IPS DF 4.7 (cell line): ENCODE results near the gene DRC7.

Experiments
- DNase-seq: peaks from one replicate; pipeline ENCODE4 v3.0.0-alpha.2; 2013; ENCODE audit warnings: low spot score; ENCODE audit errors: extremely low read depth

Gene DRC7

DNA sequence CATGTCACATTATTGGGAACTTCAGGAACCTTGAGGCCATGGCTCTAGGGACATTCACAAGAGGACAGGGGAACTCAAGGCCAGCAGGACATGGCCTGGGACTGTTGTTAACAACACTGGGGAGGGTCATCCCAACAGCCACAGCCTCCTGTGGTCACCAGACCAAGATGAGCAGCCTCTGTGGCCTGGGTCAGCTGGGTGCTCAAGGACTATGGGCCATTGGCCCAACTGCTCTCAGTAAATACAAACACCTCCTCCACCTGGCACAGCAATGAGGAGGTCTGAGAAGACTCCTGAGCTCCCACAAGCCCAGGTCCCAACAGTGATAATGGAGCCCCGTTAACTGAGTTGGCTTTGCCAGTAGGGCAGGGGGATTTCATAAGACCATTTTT, 86.7 kb downstream of the DRC7 start:
- DNase-seq: no peak
